Liver (tissue), 9 donors: Measurements from ENCODE around the gene ZNF785. TPM values are rescaled to one million over a fixed set of nuclear protein-coding genes. Genes with fewer than 3 reads are reported as not detected.

ENCODE experiments used
- DNase-seq: peaks from one replicate; pipeline ENCODE4 v3.0.0-alpha.2; 2017; ENCODE audit warnings: low spot score
- H3K27ac ChIP-seq, 2 donors: one replicate each; pipeline ENCODE4 v1.7.0; 2013; ENCODE audit warnings: inconsistent platforms in 2 of 2, low read length in 2 of 2, control low read depth in 1 of 2, low read depth in 1 of 2, mild to moderate bottlenecking in 1 of 2
- H3K27me3 ChIP-seq, 4 donors: one replicate each; pipeline versions ENCODE4 v1.6.1 to v1.7.0; 2013; ENCODE audit warnings: low read length in 3 of 4, inconsistent platforms in 1 of 4, mild to moderate bottlenecking in 1 of 4, moderate library complexity in 1 of 4; ENCODE audit not compliant: control insufficient read depth in 4 of 4, insufficient read depth in 4 of 4
- H3K36me3 ChIP-seq, 4 donors: one replicate each; pipeline versions ENCODE4 v1.6.1 to v1.7.0; 2013; ENCODE audit warnings: low read length in 3 of 4, mild to moderate bottlenecking in 3 of 4, low read depth in 1 of 4, moderate library complexity in 1 of 4; ENCODE audit not compliant: control insufficient read depth in 4 of 4, insufficient read depth in 3 of 4
- H3K4me1 ChIP-seq, 4 donors: one replicate each; pipeline versions ENCODE4 v1.6.1 to v1.7.0; 2013; ENCODE audit warnings: low read length in 3 of 4, mild to moderate bottlenecking in 3 of 4, moderate library complexity in 1 of 4; ENCODE audit not compliant: control insufficient read depth in 4 of 4, insufficient read depth in 4 of 4
- H3K4me3 ChIP-seq, 3 donors: one replicate each; pipeline versions ENCODE4 v1.6.1 to v1.7.0; 2013; ENCODE audit warnings: low read length in 3 of 3, control low read depth in 1 of 3, low read depth in 1 of 3, mild to moderate bottlenecking in 1 of 3
- H3K9ac ChIP-seq, 2 donors: one replicate each; pipeline ENCODE4 v1.7.0; 2013; ENCODE audit warnings: low read length in 2 of 2, mild to moderate bottlenecking in 2 of 2, moderate library complexity in 2 of 2, control low read depth in 1 of 2, low read depth in 1 of 2
- H3K9me3 ChIP-seq, 4 donors: one replicate each; pipeline versions ENCODE4 v1.6.1 to v1.7.0; 2013; ENCODE audit warnings: low read length in 3 of 4; ENCODE audit not compliant: control insufficient read depth in 4 of 4
- EGR1 ChIP-seq, 2 donors: IDR thresholded peaks; 2 replicates each; pipeline ENCODE4 v1.6.1; 2016 to 2018; ENCODE audit warnings: antibody characterized with exemption in 2 of 2, low read depth in 2 of 2
- FOXA1 ChIP-seq: IDR thresholded peaks from 2 replicates; pipeline ENCODE4 v1.6.1; 2016; ENCODE audit warnings: antibody characterized with exemption
- FOXA2 ChIP-seq: IDR thresholded peaks from 2 replicates; pipeline ENCODE4 v1.6.1; 2016; ENCODE audit warnings: antibody characterized with exemption
- GABPA ChIP-seq, 2 donors: IDR thresholded peaks in 1 of 2; conservative IDR thresholded peaks in 1 of 2; 2 replicates each; pipeline ENCODE4 v1.6.1; 2016; ENCODE audit warnings: antibody characterized with exemption in 2 of 2, mild to moderate bottlenecking in 1 of 2, moderate library complexity in 1 of 2
- HNF4A ChIP-seq, 2 donors: conservative IDR thresholded peaks; 2 replicates each; pipeline ENCODE4 v1.6.1; 2016; ENCODE audit warnings: antibody characterized with exemption in 2 of 2, mild to moderate bottlenecking in 2 of 2
- HNF4G ChIP-seq: IDR thresholded peaks from 2 replicates; pipeline ENCODE4 v1.6.1; 2016; ENCODE audit warnings: antibody characterized with exemption
- JUND ChIP-seq, 2 donors: IDR thresholded peaks; 2 replicates each; pipeline ENCODE4 v1.6.1; 2016; ENCODE audit warnings: antibody characterized with exemption in 2 of 2
- NR2F2 ChIP-seq: IDR thresholded peaks from 2 replicates; pipeline ENCODE4 v1.6.1; 2016; ENCODE audit warnings: antibody characterized with exemption
- RAD21 ChIP-seq, 2 donors: IDR thresholded peaks; 2 replicates each; pipeline ENCODE4 v1.6.1; 2016; ENCODE audit warnings: antibody characterized with exemption in 2 of 2, mild to moderate bottlenecking in 2 of 2
- RXRA ChIP-seq, 2 donors: IDR thresholded peaks; 2 replicates each; pipeline ENCODE4 v1.6.1; 2017 to 2018; ENCODE audit warnings: antibody characterized with exemption in 2 of 2, mild to moderate bottlenecking in 1 of 2
- SP1 ChIP-seq: IDR thresholded peaks from 2 replicates; pipeline ENCODE4 v1.6.1; 2018; ENCODE audit warnings: antibody characterized with exemption, mild to moderate bottlenecking
- TAF1 ChIP-seq: conservative IDR thresholded peaks from 2 replicates; pipeline ENCODE4 v1.6.1; 2016; ENCODE audit warnings: antibody characterized with exemption, mild to moderate bottlenecking
- YY1 ChIP-seq: IDR thresholded peaks from 2 replicates; pipeline ENCODE4 v1.6.1; 2016; ENCODE audit warnings: antibody characterized with exemption, mild to moderate bottlenecking
- WGBS: extraction: QIAGEN DNeasy Blood & Tissue Kit; methylation state at CpG from one replicate; pipeline ENCODE4 v1.1.7; 2013; 5-methylcytosine and 5-hydroxymethylcytosine counted together
- polyA plus RNA-seq, 2 donors: library from polyadenylated mRNA; stranded (reverse) in 1 of 2; unstranded in 1 of 2; fragments of 200-250 nt in 1 of 2; fragments of >200 nt in 1 of 2; fragmentation: Nextera tagmentation in 1 of 2; extraction: Ambion mirVana in 1 of 2; gene quantifications; one replicate each; pipeline versions ENCODE4 v1.2.1 to v1.2.3, GENCODE V29; 2013 to 2015
- total RNA-seq, 2 donors: library from RNA; depleted of rRNA; stranded (reverse); fragments of >200 nt; gene quantifications; one replicate each; pipeline ENCODE4 v1.2.3, GENCODE V29; 2014
- TF ChIP-seq, protein P1 (sequence below): IDR thresholded peaks from 2 replicates; pipeline ENCODE4 v1.6.1; 2016; ENCODE audit warnings: antibody characterized with exemption
- TF ChIP-seq, protein P2 (sequence below): IDR thresholded peaks from 2 replicates; pipeline ENCODE4 v1.6.1; 2016; ENCODE audit warnings: antibody characterized with exemption
- TF ChIP-seq, protein P3 (sequence below): IDR thresholded peaks from 2 replicates; pipeline ENCODE4 v1.6.1; 2016; ENCODE audit warnings: antibody characterized with exemption
- TF ChIP-seq, protein P4 (sequence below): IDR thresholded peaks from 2 replicates; pipeline ENCODE4 v1.6.1; 2016; ENCODE audit warnings: antibody characterized with exemption, mild to moderate bottlenecking
- donor health status: healthy.
- donor health status: healthy.
- donor health status: healthy.
- donor health status: healthy.
- donor health status: healthy.

Gene ZNF785
- total and polyA plus RNA-seq, 4 donors = 1.8 to 5.9 (median 3.3) TPM

DNA sequence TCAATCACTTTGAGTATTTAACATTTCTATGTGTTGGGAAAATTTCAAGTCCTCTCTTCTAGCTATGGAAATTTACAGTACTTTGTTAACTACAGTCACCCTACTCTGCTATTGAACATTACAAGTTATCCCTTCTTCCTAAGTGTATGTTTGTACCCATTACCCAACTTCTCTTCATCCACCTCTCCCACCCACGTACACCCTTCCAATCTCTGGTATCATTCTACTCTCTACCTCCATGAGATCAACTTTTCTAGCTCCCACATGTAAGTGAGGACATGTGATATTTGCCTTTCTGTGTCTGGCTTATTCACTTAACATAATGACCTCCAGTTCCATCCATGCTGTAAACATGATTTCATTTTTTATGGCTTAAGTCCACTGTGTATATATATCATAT lies 10.8 kb downstream of the ZNF785 start:
- no peak overlapping the region for H3K4me3 ChIP-seq
- H3K27me3 ChIP-seq = no peaks in the 10 kb centered on the region
- H3K4me1 ChIP-seq = peaks cover 3 to 20% (median 13%) of the 10 kb centered on the region in 4 donors
- H3K9me3 ChIP-seq = no peaks in the 10 kb centered on the region
- H3K27ac ChIP-seq = no peak overlapping the region
- DNase-seq = no peak
- 93% methylated on average over 1 of the region's 1 CpG for WGBS
- H3K36me3 ChIP-seq = peaks cover 0 to 3% (median 1%) of the 10 kb centered on the region in 4 donors
- TF ChIP-seq HNF4G (no peak), RXRA (IDR thresholded peaks at IDR 0.05) (no peak), FOXA2 (no peak), NR2F2 (no peak), HNF4A (conservative IDR thresholded peaks at IDR 0.05) (no peak), EGR1 (IDR thresholded peaks at IDR 0.05; ENCODE audit: low read depth in 2 of 2) (no peak), RAD21 (IDR thresholded peaks at IDR 0.05) (no peak), SP1 (no peak), TAF1 (no peak), JUND (IDR thresholded peaks at IDR 0.05) (no peak)
- TF ChIP-seq, protein P1, sequence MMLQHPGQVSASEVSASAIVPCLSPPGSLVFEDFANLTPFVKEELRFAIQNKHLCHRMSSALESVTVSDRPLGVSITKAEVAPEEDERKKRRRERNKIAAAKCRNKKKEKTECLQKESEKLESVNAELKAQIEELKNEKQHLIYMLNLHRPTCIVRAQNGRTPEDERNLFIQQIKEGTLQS = no peak
- TF ChIP-seq, protein P2, sequence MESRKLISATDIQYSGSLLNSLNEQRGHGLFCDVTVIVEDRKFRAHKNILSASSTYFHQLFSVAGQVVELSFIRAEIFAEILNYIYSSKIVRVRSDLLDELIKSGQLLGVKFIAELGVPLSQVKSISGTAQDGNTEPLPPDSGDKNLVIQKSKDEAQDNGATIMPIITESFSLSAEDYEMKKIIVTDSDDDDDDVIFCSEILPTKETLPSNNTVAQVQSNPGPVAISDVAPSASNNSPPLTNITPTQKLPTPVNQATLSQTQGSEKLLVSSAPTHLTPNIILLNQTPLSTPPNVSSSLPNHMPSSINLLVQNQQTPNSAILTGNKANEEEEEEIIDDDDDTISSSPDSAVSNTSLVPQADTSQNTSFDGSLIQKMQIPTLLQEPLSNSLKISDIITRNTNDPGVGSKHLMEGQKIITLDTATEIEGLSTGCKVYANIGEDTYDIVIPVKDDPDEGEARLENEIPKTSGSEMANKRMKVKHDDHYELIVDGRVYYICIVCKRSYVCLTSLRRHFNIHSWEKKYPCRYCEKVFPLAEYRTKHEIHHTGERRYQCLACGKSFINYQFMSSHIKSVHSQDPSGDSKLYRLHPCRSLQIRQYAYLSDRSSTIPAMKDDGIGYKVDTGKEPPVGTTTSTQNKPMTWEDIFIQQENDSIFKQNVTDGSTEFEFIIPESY = no peak
- TF ChIP-seq, protein P3, sequence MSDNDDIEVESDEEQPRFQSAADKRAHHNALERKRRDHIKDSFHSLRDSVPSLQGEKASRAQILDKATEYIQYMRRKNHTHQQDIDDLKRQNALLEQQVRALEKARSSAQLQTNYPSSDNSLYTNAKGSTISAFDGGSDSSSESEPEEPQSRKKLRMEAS = no peak
- TF ChIP-seq, protein P4, sequence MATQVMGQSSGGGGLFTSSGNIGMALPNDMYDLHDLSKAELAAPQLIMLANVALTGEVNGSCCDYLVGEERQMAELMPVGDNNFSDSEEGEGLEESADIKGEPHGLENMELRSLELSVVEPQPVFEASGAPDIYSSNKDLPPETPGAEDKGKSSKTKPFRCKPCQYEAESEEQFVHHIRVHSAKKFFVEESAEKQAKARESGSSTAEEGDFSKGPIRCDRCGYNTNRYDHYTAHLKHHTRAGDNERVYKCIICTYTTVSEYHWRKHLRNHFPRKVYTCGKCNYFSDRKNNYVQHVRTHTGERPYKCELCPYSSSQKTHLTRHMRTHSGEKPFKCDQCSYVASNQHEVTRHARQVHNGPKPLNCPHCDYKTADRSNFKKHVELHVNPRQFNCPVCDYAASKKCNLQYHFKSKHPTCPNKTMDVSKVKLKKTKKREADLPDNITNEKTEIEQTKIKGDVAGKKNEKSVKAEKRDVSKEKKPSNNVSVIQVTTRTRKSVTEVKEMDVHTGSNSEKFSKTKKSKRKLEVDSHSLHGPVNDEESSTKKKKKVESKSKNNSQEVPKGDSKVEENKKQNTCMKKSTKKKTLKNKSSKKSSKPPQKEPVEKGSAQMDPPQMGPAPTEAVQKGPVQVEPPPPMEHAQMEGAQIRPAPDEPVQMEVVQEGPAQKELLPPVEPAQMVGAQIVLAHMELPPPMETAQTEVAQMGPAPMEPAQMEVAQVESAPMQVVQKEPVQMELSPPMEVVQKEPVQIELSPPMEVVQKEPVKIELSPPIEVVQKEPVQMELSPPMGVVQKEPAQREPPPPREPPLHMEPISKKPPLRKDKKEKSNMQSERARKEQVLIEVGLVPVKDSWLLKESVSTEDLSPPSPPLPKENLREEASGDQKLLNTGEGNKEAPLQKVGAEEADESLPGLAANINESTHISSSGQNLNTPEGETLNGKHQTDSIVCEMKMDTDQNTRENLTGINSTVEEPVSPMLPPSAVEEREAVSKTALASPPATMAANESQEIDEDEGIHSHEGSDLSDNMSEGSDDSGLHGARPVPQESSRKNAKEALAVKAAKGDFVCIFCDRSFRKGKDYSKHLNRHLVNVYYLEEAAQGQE = no peak
- H3K9ac ChIP-seq = no peak overlapping the region

DNA sequence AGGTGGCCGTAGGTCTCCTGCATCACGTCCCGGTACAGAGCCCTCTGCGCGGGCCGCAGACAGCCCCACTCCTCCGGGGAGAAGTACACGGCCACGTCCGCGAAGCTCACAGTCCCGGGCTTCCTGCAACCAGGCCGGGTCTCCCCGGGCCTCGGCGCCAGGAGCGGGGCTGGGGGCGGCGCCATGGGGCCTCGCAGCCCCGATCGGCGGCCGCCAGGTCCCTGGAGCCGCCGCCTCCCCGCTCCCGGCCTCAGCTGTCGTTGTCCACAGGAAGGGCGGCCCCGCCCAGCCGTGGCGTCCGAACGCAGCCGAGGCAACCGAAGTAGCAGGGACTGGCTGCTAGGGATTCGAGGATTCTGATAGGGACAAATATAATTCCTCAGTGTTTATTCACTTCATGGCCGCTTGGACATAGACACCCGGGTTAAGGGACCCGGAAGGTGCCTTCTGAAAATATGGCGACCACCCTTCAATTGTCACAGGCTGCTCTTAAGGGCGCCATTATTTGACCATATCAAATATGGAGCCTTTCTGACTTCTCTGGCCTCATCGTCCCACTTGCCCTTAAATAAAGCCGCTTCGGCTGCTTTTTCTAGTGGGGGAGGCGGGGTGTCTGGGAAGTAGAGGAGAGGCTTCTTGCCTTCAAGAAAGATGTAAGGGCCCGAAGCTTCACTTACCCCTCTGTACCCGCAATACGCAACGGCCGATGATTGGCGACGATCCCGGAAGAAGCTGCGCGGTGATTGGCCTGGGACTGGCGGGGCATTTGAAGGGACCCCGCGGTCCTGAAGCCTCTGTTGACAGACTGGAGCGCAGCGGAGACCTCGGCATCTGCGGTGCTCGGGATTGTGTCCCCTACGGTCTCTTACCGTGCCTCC lies 13.8 kb downstream of the ZNF785 start, which contains the start of gene ZNF688:
TSS of gene ZNF688 (minus strand) at position 270 of the 878 bp plus-strand sequence. CDS start at position 185, 85 bp downstream.
- Histone ChIP-seq H3K9me3 (no peaks in the 10 kb centered on the region), H3K4me1 (peaks cover 3 to 20% (median 13%) of the 10 kb centered on the region in 4 donors), H3K27me3 (no peaks in the 10 kb centered on the region), H3K27ac (peak within 1 kb of the TSS; percentile 80 to 96), H3K4me3 (peak within 1 kb of the TSS; percentile 70 to 81 (median 76)), H3K36me3 (peaks cover 0 to 1% (median 0%) of the 10 kb centered on the region in 4 donors), H3K9ac (peak within 1 kb of the TSS; percentile 77 to 82)
- peak; percentile 92 for DNase-seq
- under 1% methylated on average over 67 of the region's 67 CpGs for WGBS
- TF ChIP-seq, protein P2 = no peak
- TF ChIP-seq SP1 = peak; percentile 76
- peak; percentile 29 to 40 for TF ChIP-seq RXRA (IDR thresholded peaks at IDR 0.05)
- no peak for TF ChIP-seq JUND (IDR thresholded peaks at IDR 0.05)
- no peak for TF ChIP-seq EGR1 (IDR thresholded peaks at IDR 0.05; ENCODE audit: low read depth in 2 of 2)
- TF ChIP-seq GABPA (IDR thresholded peaks at IDR 0.05 in 1 of 2, conservative IDR thresholded peaks at IDR 0.05 in 1 of 2) = peak in 1 of 2 donors; percentile 47
- TF ChIP-seq, protein P4 = peak; percentile 18
- no peak for TF ChIP-seq FOXA1
- peak; percentile 12 to 42 for TF ChIP-seq HNF4A (conservative IDR thresholded peaks at IDR 0.05)
- TF ChIP-seq YY1 = peak; percentile 100
- TF ChIP-seq FOXA2 = no peak
- no peak for TF ChIP-seq HNF4G
- peak; percentile 70 for TF ChIP-seq NR2F2
- peak; percentile 42 for TF ChIP-seq TAF1
- peak; percentile 42 to 53 for TF ChIP-seq RAD21 (IDR thresholded peaks at IDR 0.05)
- TF ChIP-seq, protein P1 = no peak
